Non-pigmented ciliary epithelial cell (primary cell): ENCODE data around the gene SPART.
"Not testable (repeated sequence)": the region's sequence is repeated elsewhere in the genome, so short reads cannot be mapped to it uniquely, and the experiment has no call there.

Source experiments
- DNase-seq: peaks from one replicate; pipeline ENCODE4 v3.0.0-alpha.2; 2010; ENCODE audit warnings: low read depth

SPART gene

GRCh38 chr13:36354842-36355623 is 8.8 kb upstream of the SPART start:
- DNase-seq, result no peak

DNA sequence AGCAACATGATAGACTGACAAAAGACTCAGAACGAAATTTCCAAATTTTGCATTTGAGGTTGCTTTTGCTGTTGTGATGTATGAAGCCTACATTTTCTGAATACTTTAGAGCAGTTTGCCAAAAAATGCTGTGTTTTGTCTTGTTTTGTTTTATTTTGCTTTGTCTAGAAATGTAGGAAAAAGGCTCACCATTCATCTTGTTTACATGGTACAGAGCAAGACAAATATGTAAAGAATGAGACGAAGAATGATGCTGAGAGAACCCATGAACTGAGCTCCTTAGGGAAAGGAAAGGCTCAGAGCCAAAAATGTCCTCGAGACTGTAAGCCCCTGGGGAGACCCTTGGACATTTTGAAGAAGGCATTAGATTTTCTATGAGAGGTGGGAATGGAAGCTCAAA is 6.8 kb upstream of the SPART start:
- no peak for DNase-seq

DNA sequence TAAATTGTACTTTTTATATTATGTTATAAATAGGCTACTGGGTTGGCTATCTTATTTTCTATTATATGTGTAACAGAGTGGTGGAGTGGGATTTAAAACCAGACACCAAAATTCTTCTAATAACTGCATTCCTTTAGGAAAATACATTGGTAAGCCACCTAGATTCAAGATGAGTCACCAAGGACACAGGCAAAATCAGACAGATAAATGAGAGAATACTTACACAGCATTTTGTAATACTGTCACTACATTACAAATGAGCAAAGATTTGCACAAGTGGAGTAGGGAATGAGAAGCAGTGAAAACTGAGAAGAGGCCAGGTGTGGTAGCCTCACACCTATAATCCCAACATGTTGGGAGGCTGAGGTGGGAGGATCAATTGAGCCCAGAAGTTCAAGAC is 6.2 kb upstream of the SPART start:
- DNase-seq, result peak; percentile 50

- no peak for DNase-seq
Observed at GRCh38 chr13:36347531-36348210, 1.5 kb upstream of the SPART start.

GRCh38 chr13:36345438-36346221 is 564 bp downstream of the SPART start:
- peak; percentile 55 for DNase-seq

GRCh38 chr13:36344886-36345437 is 1.2 kb downstream of the SPART start:
- DNase-seq, result no peak

- DNase-seq, result no peak
Observed at GRCh38 chr13:36344173-36344572, 2.0 kb downstream of the SPART start.

- DNase-seq, result no peak
Observed at GRCh38 chr13:36343766-36344165, 2.4 kb downstream of the SPART start.

- no peak for DNase-seq
Observed at GRCh38 chr13:36342715-36343114, 3.5 kb downstream of the SPART start.

DNA sequence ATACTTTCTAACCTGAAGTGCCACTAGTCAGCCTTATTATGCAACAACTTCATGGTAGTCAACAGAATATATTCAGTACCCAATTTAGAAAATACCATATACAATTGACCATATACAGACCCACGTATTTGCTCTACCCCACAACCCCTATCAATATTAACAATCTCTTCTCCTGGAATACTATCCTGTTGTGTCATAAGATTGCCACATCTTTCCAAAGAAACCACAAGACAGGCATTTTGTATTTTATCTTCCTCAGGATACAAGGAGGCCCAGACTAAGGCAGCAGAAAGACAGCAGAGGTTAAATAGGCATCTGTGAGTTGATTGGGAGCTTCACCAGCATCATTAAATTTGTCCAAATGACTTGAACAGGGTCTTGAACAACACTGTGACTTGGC is 4.5 kb downstream of the SPART start:
- no peak for DNase-seq

DNA sequence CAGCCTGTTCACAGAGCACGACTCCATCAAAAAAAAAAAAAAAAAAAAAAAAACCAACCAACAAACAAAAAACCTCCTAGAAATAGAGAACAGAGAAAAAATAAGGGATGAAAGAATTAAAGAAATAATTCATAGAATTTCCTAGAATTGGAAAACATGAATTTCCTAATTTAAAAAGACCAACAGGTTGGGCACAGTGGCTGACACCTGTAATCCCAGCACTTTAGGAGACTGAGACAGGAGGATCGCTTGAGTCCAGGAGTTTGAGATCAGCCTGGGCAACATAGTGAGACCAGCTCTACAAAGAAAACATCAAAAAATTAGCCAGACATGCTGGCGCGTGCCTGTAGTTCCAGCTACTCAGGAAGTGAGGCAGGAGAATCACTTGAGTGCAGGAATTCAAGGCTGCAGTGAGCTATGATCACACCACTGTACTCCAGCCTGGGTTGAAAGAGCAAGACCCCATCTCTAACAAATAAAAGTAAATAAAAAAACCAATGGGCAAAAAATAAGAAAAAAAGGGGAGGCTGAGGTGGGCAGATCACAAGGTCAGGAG is 6.5 kb downstream of the SPART start:
- DNase-seq, result no peak

- DNase-seq, result no peak
Observed at GRCh38 chr13:36337938-36338641, 8.1 kb downstream of the SPART start.

DNA sequence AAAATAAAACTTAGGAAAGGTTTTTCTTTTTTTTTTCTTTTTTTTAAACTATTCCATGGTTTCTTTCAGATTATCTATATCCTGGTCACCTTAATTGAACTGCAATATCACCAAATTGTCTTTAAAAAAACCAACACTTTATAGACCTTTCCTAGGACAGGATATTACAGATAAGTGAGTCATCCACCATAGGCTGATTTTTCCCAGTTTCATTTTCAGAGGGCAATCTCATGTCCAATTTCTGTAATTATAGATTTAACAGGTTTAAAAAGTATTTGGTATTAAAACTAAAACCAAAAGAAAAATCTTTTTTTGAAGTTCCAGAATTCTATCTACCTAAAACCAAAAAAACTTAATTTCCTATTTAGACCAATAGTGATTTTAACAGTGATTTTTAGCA is 13.2 kb downstream of the SPART start:
- DNase-seq, result no peak

GRCh38 chr13:36332255-36332654 is 13.9 kb downstream of the SPART start:
- not testable (repeated sequence) for DNase-seq

DNA sequence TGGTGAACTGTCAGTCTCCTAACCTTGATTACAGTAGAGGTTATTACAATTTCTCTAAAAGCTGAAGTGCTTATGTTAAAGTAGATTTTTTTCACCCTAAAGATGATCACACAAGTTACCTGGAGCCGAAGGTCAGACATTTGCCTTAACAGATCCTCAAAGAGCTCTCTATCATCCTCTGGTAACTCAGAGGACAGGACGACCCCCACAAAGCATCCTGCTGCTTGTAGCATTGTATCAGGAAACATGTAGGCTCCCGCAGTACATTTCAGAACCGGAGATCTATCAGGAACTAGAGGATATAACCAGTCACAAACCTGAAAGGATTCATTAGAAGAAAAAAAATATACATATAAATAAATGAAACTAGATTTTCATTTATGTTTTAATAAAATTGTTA is 14.9 kb downstream of the SPART start:
- no peak for DNase-seq

DNA sequence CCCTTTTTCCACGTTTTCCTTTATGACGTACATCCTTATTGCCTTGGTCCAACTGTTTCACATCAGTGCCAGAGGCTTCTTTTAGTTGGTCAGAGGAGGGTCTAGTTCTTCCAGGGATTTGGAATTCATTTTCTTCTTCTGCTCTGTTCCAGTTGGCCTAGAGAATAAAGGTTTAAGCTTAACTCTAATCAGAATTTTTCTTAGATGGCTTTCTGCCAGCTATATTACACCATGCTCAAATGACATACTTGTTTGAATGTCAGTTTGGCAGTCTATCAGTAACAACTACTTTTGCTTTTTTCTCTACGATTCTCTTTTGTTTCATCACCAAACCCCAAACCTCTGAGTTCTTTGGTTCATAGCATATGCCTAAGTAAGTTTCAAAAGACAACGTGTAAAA is 16.8 kb downstream of the SPART start:
- DNase-seq, result no peak

DNA sequence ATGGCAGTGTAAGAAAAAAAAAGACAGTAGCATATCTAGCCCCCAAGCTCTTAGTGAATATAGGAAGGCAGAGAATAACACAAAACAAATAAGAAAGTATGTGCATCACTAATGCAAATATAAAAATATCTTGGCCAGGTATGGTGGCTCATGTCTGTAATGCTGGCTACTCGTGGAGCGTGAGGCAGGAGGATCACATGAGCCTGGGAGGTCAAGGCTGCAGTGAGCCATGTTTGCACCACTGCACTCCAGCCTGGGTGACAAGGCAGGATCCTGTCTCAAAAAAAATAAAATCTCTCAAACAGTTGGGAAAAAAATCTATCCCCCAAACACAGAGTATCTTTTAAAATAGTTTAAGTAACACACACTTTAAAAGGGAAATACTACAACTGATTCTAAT is 17.4 kb downstream of the SPART start:
- DNase-seq, result no peak

- no peak for DNase-seq
Observed at GRCh38 chr13:36325912-36326311, 20.3 kb downstream of the SPART start.

GRCh38 chr13:36324881-36325280 is 21.3 kb downstream of the SPART start:
- DNase-seq, result not testable (repeated sequence)

- no peak for DNase-seq
Observed at GRCh38 chr13:36323951-36324566, 22.1 kb downstream of the SPART start.

- no peak for DNase-seq
Observed at GRCh38 chr13:36323408-36323807, 22.8 kb downstream of the SPART start.
